ENCODE data around the gene RAPGEF2.

Gene RAPGEF2

GRCh38 chr4:159248384-159249178 is 145.7 kb downstream of the RAPGEF2 start:
- DNase-seq, result peak in 2 of 3 donors; percentile 54 to 57

- DNase-seq, result peak in 1 of 3 donors; percentile 3
These were observed 148.0 kb downstream of the RAPGEF2 start for GRCh38 chr4:159250751-159251325.

GRCh38 chr4:159251580-159251979 is 148.7 kb downstream of the RAPGEF2 start:
- peak in 1 of 3 donors; percentile 8 for DNase-seq

GRCh38 chr4:159252491-159252890 is 149.6 kb downstream of the RAPGEF2 start:
- peak in 1 of 3 donors; percentile 22 for DNase-seq

- no peak for DNase-seq
These were observed 153.2 kb downstream of the RAPGEF2 start for GRCh38 chr4:159256037-159256436.

GRCh38 chr4:159258889-159259560 is 156.1 kb downstream of the RAPGEF2 start:
- no peak for DNase-seq

- DNase-seq, result no peak
These were observed 161.2 kb downstream of the RAPGEF2 start for GRCh38 chr4:159264057-159264456.

GRCh38 chr4:159266981-159267868 is 164.3 kb downstream of the RAPGEF2 start:
- peak in 1 of 3 donors; percentile 50 for DNase-seq

- DNase-seq, result no peak
These were observed 165.0 kb downstream of the RAPGEF2 start for GRCh38 chr4:159267869-159268285.

GRCh38 chr4:159268607-159269006 is 165.7 kb downstream of the RAPGEF2 start:
- no peak for DNase-seq

- no peak for DNase-seq
These were observed 166.2 kb downstream of the RAPGEF2 start for GRCh38 chr4:159269116-159269515.

- no peak for DNase-seq
These were observed 167.1 kb downstream of the RAPGEF2 start for GRCh38 chr4:159269956-159270355.

- DNase-seq, result peak; percentile 37 to 54 (median 41)
These were observed 169.0 kb downstream of the RAPGEF2 start for GRCh38 chr4:159271856-159272255.

- DNase-seq, result no peak
These were observed 169.6 kb downstream of the RAPGEF2 start for GRCh38 chr4:159272273-159273140.

GRCh38 chr4:159273141-159273438 is 170.2 kb downstream of the RAPGEF2 start:
- DNase-seq, result no peak

GRCh38 chr4:159273841-159274240 is 171.0 kb downstream of the RAPGEF2 start:
- DNase-seq, result no peak

GRCh38 chr4:159278399-159278798 is 175.5 kb downstream of the RAPGEF2 start:
- peak; percentile 82 to 97 (median 95) for DNase-seq

- no peak for DNase-seq
These were observed 176.2 kb downstream of the RAPGEF2 start for GRCh38 chr4:159279084-159279483.

- DNase-seq, result no peak
These were observed 177.7 kb downstream of the RAPGEF2 start for GRCh38 chr4:159280442-159281172.

- peak in 2 of 3 donors; percentile 56 to 59 for DNase-seq
These were observed 178.9 kb downstream of the RAPGEF2 start for GRCh38 chr4:159281771-159282170.

GRCh38 chr4:159282329-159282728 is 179.4 kb downstream of the RAPGEF2 start:
- no peak for DNase-seq
